Heart right ventricle (tissue), 16 donors: ENCODE measurements around the gene LTO1. TPM values are rescaled to one million over a fixed set of nuclear protein-coding genes. Genes with fewer than 3 reads are reported as not detected.

ENCODE experiments used
- ATAC-seq, 8 donors: fragments of 200-7000 bp; cut with Tn5 transposase; one replicate each; pipeline ENCODE4 v1.9.1; 2020; ENCODE audit warnings: mild to moderate bottlenecking in 8 of 8, moderate library complexity in 8 of 8, moderate number of reproducible peaks in 1 of 8
- DNase-seq, 2 donors: peaks; one replicate each; pipeline ENCODE4 v3.0.0-alpha.2; 2020
- H3K27ac ChIP-seq, 10 donors: fragments of 200-600 bp; sonication (generic) in 2 of 10; one replicate each; pipeline versions ENCODE4 v1.5.0 to v1.8.0; 2020 to 2022; ENCODE audit warnings: mild to moderate bottlenecking in 3 of 10
- H3K27me3 ChIP-seq, 7 donors: fragments of 200-600 bp; one replicate each; pipeline ENCODE4 v1.8.0; 2021 to 2022; ENCODE audit warnings: mild to moderate bottlenecking in 2 of 7
- H3K36me3 ChIP-seq, 9 donors: fragments of 200-600 bp; sonication (generic) in 1 of 9; one replicate each; pipeline versions ENCODE4 v1.5.0 to v1.8.0; 2020 to 2022; ENCODE audit warnings: mild to moderate bottlenecking in 2 of 9
- H3K4me1 ChIP-seq, 9 donors: fragments of 200-600 bp; sonication (generic) in 1 of 9; one replicate each; pipeline versions ENCODE4 v1.5.0 to v1.8.0; 2020 to 2022; ENCODE audit warnings: mild to moderate bottlenecking in 4 of 9
- H3K4me3 ChIP-seq, 10 donors: fragments of 200-600 bp; sonication (generic) in 2 of 10; one replicate each; pipeline versions ENCODE4 v1.5.0 to v1.8.0; 2020 to 2022; ENCODE audit warnings: mild to moderate bottlenecking in 7 of 10, moderate library complexity in 2 of 10
- H3K9me3 ChIP-seq, 11 donors: fragments of 200-600 bp in 10 of 11; sonication (generic) in 2 of 11; one replicate each; pipeline versions ENCODE4 v1.5.0 to v1.8.0; 2013 to 2022; ENCODE audit warnings: mild to moderate bottlenecking in 2 of 11, control low read depth in 1 of 11, moderate library complexity in 1 of 11
- CTCF ChIP-seq, 9 donors: fragments of 200-600 bp; sonication (generic) in 2 of 9; IDR thresholded peaks; one replicate each; pipeline versions ENCODE4 v1.5.0 to v1.8.0; 2021 to 2022; ENCODE audit warnings: antibody characterized with exemption in 9 of 9, mild to moderate bottlenecking in 5 of 9, moderate library complexity in 1 of 9
- WGBS, 2 donors: extraction: QIAGEN DNeasy Blood & Tissue Kit; methylation state at CpG; one replicate each; pipeline ENCODE4 v1.1.7; 2013; ENCODE audit warnings: inconsistent platforms in 1 of 2; 5-methylcytosine and 5-hydroxymethylcytosine counted together
- intact Hi-C, 10 donors: fragments of 100-400 bp; cut with DNase I; formaldehyde crosslinking; loops; one replicate each; pipeline versions ENCODE4 v1.11.1 to v1.14.2; 2022
- polyA plus RNA-seq, 2 donors: library from polyadenylated mRNA; stranded (reverse); fragments of 200-250 nt; gene quantifications; one replicate each; pipeline ENCODE4 v1.2.3, GENCODE V29; 2013
- total RNA-seq, 10 donors: library from RNA; stranded (reverse); fragmentation: NEBNext Ultra II Directional in 3 of 10; extraction: Animal tissue kit (Norgen Biotek cat#: 25700) in 3 of 10; gene quantifications; one replicate each; pipeline versions ENCODE4 v1.2.1 to v1.2.4, GENCODE V29; 2021 to 2023
- donor health status: Arrhythmogenic right ventricular cardiomyopathy.
- donor health status: ischemic (EF 13 %, LVEDD 7.1; RV severe dilation, severe dysfunction).
- donor health status: healthy with polysubstance abuse.
- donor health status: DM: no; HTN: yes; CAD: no.
- donor health status: DM: no; HTN: no; CAD: no.
- donor health status: ischemic (EF 25% LVEDD 6.9; RV normal size, moderate dysfunction).
- donor health status: ischemic (EF 25% LVEDD 5.7; RV mildly dilated, moderate dysfunction).
- donor health status: healthy.
- donor health status: DM: yes; HTN: yes; CAD: no.
- donor health status: Ischemic cardiomyopathy.
- donor health status: ischemic (EF 35%, LVEDD 5.7; RV mildly dilated, moderate dysfunction).
- donor health status: nonischemic (EF 11% LVEDD 7.7; RV severe dilation, severe dysfunction).
- donor health status: DM: yes; HTN: yes; CAD: no.
- donor health status: PGD.
- donor health status: ischemic (EF 29% LVEDD 5.4; RV normal size, mild dysfunction).
- donor health status: nonischemic (EF 23%, LVEDD 6.1; RV moderate dilation, normal function).

LTO1 gene
- total and polyA plus RNA-seq, 12 donors = 7.0 to 22.6 (median 8.2) TPM

- no peak for ATAC-seq
- DNase-seq = no peak
- WGBS, 2 donors = 91% methylated on average over 10 of the region's 10 CpGs
- Histone ChIP-seq H3K9me3 (no peaks in the 10 kb centered on the region), H3K36me3 (no peaks in the 10 kb centered on the region), H3K27ac (no peak overlapping the region), H3K4me1 (no peaks in the 10 kb centered on the region), H3K27me3 (no peaks in the 10 kb centered on the region), H3K4me3 (no peak overlapping the region)
- intact Hi-C loops = no loop called here
- TF ChIP-seq CTCF (IDR thresholded peaks at IDR 0.05) = no peak
These were observed 57.5 kb downstream of the LTO1 start for GRCh38 chr11:69617682-69618081.

GRCh38 chr11:69617220-69617619 is 57.9 kb downstream of the LTO1 start:
- WGBS, 2 donors = 83 to 98% methylated on average over 4 of the region's 4 CpGs
- no peak for TF ChIP-seq CTCF (IDR thresholded peaks at IDR 0.05)
- Histone ChIP-seq H3K4me3 (no peak overlapping the region), H3K27me3 (no peaks in the 10 kb centered on the region), H3K9me3 (no peaks in the 10 kb centered on the region), H3K27ac (no peak overlapping the region), H3K4me1 (no peaks in the 10 kb centered on the region), H3K36me3 (no peaks in the 10 kb centered on the region)
- intact Hi-C loops = no loop called here
- DNase-seq (no peak), ATAC-seq (no peak)

Other genes starting within 250 kb of the LTO1 start
- gene LINC01488, start 193.7 kb downstream of the LTO1 start, total RNA-seq = under 1 TPM in 6 of 10 donors, not detected in 4; 0.12 to 0.23 (median 0.15) TPM
- gene LINC01488, start 193.7 kb downstream of the LTO1 start, polyA plus RNA-seq = under 1 TPM; 0.03 to 0.59 TPM
- gene CCND1, start 34.2 kb downstream of the LTO1 start, total RNA-seq = 100 to 1,000 TPM in 9 of 10 donors, 10 to 100 TPM in 1; 88.8 to 292 (median 189) TPM
- gene CCND1, start 34.2 kb downstream of the LTO1 start, polyA plus RNA-seq = 10 to 100 TPM; 11.4 to 30.4 TPM
- not detected for gene FGF19, start 28.7 kb upstream of the LTO1 start, total RNA-seq
- gene FGF19, start 28.7 kb upstream of the LTO1 start, polyA plus RNA-seq = not detected
- not detected for gene FGF4, start 100.0 kb upstream of the LTO1 start, total RNA-seq
- not detected for gene FGF4, start 100.0 kb upstream of the LTO1 start, polyA plus RNA-seq
- gene FGF3, start 144.1 kb upstream of the LTO1 start, total RNA-seq = not detected
- not detected for gene FGF3, start 144.1 kb upstream of the LTO1 start, polyA plus RNA-seq